Gastrocnemius medialis (tissue), 4 donors: Measurements from ENCODE around the gene WNT3. TPM values are rescaled to one million over a fixed set of nuclear protein-coding genes. Genes with fewer than 3 reads are reported as not detected.

Source experiments
- ATAC-seq, 2 donors: fragments of 150-250 bp; one replicate each; pipeline ENCODE4 v1.9.1; 2016
- DNase-seq, 2 donors: peaks; one replicate each; pipeline ENCODE4 v3.0.0-alpha.2; 2019
- H3K27ac ChIP-seq, 4 donors: fragments of 200-600 bp; sonication (generic); 1 replicate in 1 of 4; 2 replicates in 3 of 4; pipeline ENCODE4 v1.5.1; 2016 to 2018; ENCODE audit warnings: mild to moderate bottlenecking in 2 of 4, moderate library complexity in 1 of 4
- H3K27me3 ChIP-seq, 3 donors: fragments of 200-600 bp; sonication (generic) in 2 of 3; 1 replicate in 1 of 3; 2 replicates in 2 of 3; pipeline versions ENCODE4 v1.5.1 to v1.6.0; 2016 to 2019; ENCODE audit warnings: mild to moderate bottlenecking in 1 of 3, moderate library complexity in 1 of 3
- H3K36me3 ChIP-seq, 2 donors: fragments of 200-600 bp; sonication (generic) in 1 of 2; one replicate each; pipeline ENCODE4 v1.5.1; 2017 to 2018
- H3K4me1 ChIP-seq, 2 donors: fragments of 200-600 bp; sonication (generic) in 1 of 2; one replicate each; pipeline ENCODE4 v1.5.1; 2016 to 2017; ENCODE audit warnings: mild to moderate bottlenecking in 2 of 2
- H3K4me3 ChIP-seq, 4 donors: fragments of 200-600 bp; sonication (generic) in 3 of 4; 1 replicate in 1 of 4; 2 replicates in 3 of 4; pipeline ENCODE4 v1.5.1; 2016 to 2019; ENCODE audit warnings: mild to moderate bottlenecking in 2 of 4
- H3K9me3 ChIP-seq, 3 donors: fragments of 200-600 bp; sonication (generic) in 2 of 3; 1 replicate in 1 of 3; 2 replicates in 2 of 3; pipeline ENCODE4 v1.5.1; 2016 to 2019
- POLR2A ChIP-seq, 2 donors: fragments of 450-650 bp; IDR thresholded peaks; one replicate each; pipeline ENCODE4 v1.6.1; 2017; ENCODE audit warnings: antibody characterized with exemption in 2 of 2, mild to moderate bottlenecking in 2 of 2, moderate library complexity in 2 of 2
- in situ Hi-C, 4 donors: fragments of 200-750 bp; cut with MboI; loops; one replicate each; pipeline versions ENCODE4 v1.15.0 to v1.8.0; 2017; ENCODE audit warnings: low sequenced_read_pairs in 4 of 4
- intact Hi-C: fragments of 100-400 bp; cut with DNase I; formaldehyde crosslinking; loops from one replicate; pipeline ENCODE4 v1.15.1; 2023; ENCODE audit warnings: low total_unique reads
- total RNA-seq, 4 donors: library from RNA; depleted of rRNA; stranded (reverse); fragments of >200 nt; gene quantifications; one replicate each; pipeline versions ENCODE4 v1.1.0 to v1.2.3, GENCODE V29; 2016
- TF ChIP-seq, protein P1 (sequence below), 5 experiments: fragments of 450-650 bp in 3 of 5; fragments of 200-600 bp in 2 of 5; sonication (generic) in 2 of 5; IDR thresholded peaks in 4 of 5; conservative IDR thresholded peaks in 1 of 5; 1 replicate in 4 of 5; 2 replicates in 1 of 5; pipeline ENCODE4 v1.5.1; 2016 to 2019; ENCODE audit warnings: antibody characterized with exemption in 5 of 5, mild to moderate bottlenecking in 3 of 5, moderate library complexity in 3 of 5

The WNT3 gene
- total RNA-seq, 4 donors from 2014 or later, result 0.19 TPM; not detected in 3

GRCh38 chr17:46814446-46814845 lies 4.0 kb downstream of the WNT3 start:
- intact Hi-C loops, result no loop called here
- peaks cover 37 to 55% (median 48%) of the 10 kb centered on the region in 3 donors for H3K27me3 ChIP-seq
- DNase-seq, result no peak

DNA sequence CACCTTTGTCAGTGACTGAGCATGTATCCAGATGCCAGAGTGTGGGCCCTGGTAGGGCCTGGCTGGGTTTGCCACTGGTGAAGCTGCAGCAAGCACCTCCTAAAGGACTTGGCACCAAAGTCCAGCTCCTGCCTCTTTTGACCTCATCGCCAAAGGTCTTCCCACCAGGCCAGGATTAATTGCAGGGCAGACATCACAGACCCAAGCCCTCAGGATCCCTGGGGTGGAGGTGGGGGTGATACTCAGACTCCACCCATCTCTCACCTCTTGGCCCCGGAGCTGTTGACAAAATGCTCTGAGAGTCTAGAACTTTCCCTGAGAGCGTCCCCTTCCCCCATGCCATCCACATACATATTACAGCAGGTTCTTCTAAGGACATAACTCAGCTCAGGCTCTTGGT lies 4.6 kb downstream of the WNT3 start:
- in situ Hi-C loops (no loop called here), intact Hi-C loops (no loop called here)
- H3K4me1 ChIP-seq, result peaks cover 1 to 10% of the 10 kb centered on the region in 2 donors
- H3K9me3 ChIP-seq, result no peaks in the 10 kb centered on the region
- DNase-seq, result no peak
- H3K27me3 ChIP-seq, result peaks cover 32 to 49% (median 42%) of the 10 kb centered on the region in 3 donors
- H3K27ac ChIP-seq, result no peak overlapping the region
- no peak overlapping the region for H3K4me3 ChIP-seq
- TF ChIP-seq, protein P1, sequence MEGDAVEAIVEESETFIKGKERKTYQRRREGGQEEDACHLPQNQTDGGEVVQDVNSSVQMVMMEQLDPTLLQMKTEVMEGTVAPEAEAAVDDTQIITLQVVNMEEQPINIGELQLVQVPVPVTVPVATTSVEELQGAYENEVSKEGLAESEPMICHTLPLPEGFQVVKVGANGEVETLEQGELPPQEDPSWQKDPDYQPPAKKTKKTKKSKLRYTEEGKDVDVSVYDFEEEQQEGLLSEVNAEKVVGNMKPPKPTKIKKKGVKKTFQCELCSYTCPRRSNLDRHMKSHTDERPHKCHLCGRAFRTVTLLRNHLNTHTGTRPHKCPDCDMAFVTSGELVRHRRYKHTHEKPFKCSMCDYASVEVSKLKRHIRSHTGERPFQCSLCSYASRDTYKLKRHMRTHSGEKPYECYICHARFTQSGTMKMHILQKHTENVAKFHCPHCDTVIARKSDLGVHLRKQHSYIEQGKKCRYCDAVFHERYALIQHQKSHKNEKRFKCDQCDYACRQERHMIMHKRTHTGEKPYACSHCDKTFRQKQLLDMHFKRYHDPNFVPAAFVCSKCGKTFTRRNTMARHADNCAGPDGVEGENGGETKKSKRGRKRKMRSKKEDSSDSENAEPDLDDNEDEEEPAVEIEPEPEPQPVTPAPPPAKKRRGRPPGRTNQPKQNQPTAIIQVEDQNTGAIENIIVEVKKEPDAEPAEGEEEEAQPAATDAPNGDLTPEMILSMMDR (IDR thresholded peaks at IDR 0.05 in 4 of 5, conservative IDR thresholded peaks at IDR 0.05 in 1 of 5), result no peak
- TF ChIP-seq POLR2A (IDR thresholded peaks at IDR 0.05), result no peak
- no peaks in the 10 kb centered on the region for H3K36me3 ChIP-seq
- ATAC-seq, result no peak

More at GRCh38 chr17:46814446-46814845, 4.0 kb downstream of the WNT3 start:
- no peak for TF ChIP-seq POLR2A (IDR thresholded peaks at IDR 0.05)
- TF ChIP-seq, protein P1 (IDR thresholded peaks at IDR 0.05 in 4 of 5, conservative IDR thresholded peaks at IDR 0.05 in 1 of 5), result no peak
- peaks cover 7 to 16% of the 10 kb centered on the region in 2 donors for H3K4me1 ChIP-seq
- no peaks in the 10 kb centered on the region for H3K9me3 ChIP-seq
- H3K36me3 ChIP-seq, result no peaks in the 10 kb centered on the region
- ATAC-seq, result no peak
- no peak overlapping the region for H3K4me3 ChIP-seq
- in situ Hi-C loops, result no loop called here
- H3K27ac ChIP-seq, result no peak overlapping the region

DNA sequence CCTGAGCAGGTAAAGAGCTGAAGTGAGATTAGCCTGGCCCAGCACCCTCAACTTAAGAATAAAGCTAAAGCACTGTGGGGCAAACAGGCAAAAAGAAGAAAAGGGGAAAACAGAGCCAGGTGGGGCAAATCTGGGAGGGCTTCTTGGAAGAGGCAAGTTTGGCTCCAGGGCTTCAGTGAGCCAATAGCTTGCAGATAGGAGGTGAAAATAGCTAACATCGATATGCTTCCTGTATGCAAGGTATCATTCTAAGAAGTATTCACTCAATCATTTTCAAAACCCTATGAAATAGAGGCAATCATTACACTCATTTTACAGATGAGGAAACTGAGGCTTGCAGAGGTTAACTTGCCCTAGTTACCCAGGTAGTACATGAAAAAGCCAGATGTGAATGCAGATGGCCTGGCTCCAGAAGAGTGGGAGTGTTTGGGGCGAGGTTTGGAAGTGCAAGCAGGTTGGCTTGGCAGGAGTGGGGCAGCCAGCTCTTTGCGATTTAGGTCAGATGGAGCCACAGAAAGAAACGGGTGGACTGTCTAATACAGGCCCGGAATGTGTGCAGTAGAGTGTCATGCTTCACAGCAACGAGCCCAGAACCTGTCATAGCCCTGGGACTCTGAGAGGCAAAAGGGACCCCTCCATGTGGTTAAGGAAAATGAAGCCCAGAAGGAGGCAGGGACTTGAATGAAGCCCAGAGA lies 5.7 kb downstream of the WNT3 start:
- Histone ChIP-seq H3K4me1 (no peaks in the 10 kb centered on the region), H3K27me3 (peaks cover 20 to 41% (median 31%) of the 10 kb centered on the region in 3 donors), H3K36me3 (no peaks in the 10 kb centered on the region), H3K4me3 (no peak overlapping the region), H3K27ac (no peak overlapping the region), H3K9me3 (no peaks in the 10 kb centered on the region)
- intact Hi-C loops, result no loop called here
- no peak for TF ChIP-seq POLR2A (IDR thresholded peaks at IDR 0.05)
- TF ChIP-seq, protein P1 (IDR thresholded peaks at IDR 0.05 in 4 of 5, conservative IDR thresholded peaks at IDR 0.05 in 1 of 5), result no peak
- in situ Hi-C loops, result no loop called here
- ATAC-seq (no peak), DNase-seq (no peak)

DNA sequence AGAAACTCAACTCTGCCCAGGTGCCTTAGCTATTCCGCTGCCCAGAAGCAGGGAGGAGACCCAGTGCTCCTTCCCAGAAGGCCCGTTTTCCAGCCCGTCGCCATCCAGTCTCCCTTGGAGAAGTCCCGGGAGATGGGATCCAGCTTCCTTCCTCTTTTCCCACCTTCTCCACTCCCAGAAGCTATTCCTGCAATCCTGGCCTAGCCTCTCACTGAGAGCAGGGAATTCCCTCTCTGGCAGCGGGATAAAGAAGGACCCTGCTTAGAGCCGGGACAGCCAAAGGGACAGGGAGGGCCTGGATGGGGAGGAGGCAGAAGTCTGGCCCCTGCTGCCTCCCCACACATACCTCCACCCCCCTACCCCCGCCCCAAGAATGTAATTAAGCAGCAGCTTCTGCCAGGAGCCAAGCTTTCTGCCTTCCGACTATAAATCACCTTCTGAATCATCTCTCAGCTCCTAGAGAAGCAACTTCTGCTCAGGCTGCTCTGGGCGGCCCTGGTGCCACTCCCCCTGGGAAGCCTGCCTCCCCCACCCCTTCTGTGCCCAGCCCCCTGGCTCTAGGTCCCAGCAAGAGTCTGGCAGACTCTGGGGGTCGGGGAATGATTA lies 6.4 kb downstream of the WNT3 start:
- intact Hi-C loops (no loop called here), in situ Hi-C loops (no loop called here)
- no peak for ATAC-seq
- Histone ChIP-seq H3K4me3 (no peak overlapping the region), H3K36me3 (no peaks in the 10 kb centered on the region), H3K9me3 (no peaks in the 10 kb centered on the region), H3K27ac (no peak overlapping the region), H3K27me3 (peaks cover 13 to 34% (median 24%) of the 10 kb centered on the region in 3 donors), H3K4me1 (no peaks in the 10 kb centered on the region)
- DNase-seq, result no peak
- TF ChIP-seq POLR2A (IDR thresholded peaks at IDR 0.05), result no peak
- TF ChIP-seq, protein P1 (IDR thresholded peaks at IDR 0.05 in 4 of 5, conservative IDR thresholded peaks at IDR 0.05 in 1 of 5), result no peak
